HepG2 (cell line): Measurements from ENCODE around the gene RAB17. TPM values are rescaled to one million over a fixed set of nuclear protein-coding genes. Genes with fewer than 3 reads are reported as not detected.
A peak's percentile ranks its signal among the peaks of the same experiment; 100 is the strongest.

Source experiments
- CHCHD3 ChIP-seq: sonication (generic); formaldehyde crosslinking; IDR thresholded peaks from 2 replicates; pipeline ENCODE4 v1.8.0; 2022; ENCODE audit warnings: mild to moderate bottlenecking, missing genetic modification reagents, moderate library complexity
- CREB1 ChIP-seq, 2 experiments: fragments of 450-650 bp in 1 of 2; IDR thresholded peaks; 2 replicates each; pipeline ENCODE4 v1.6.1; 2016 to 2017; ENCODE audit warnings: control low read depth in 1 of 2, mild to moderate bottlenecking in 1 of 2, missing compliant biosample characterization in 1 of 2, missing genetic modification characterization in 1 of 2
- DNMT3B ChIP-seq: conservative IDR thresholded peaks from 2 replicates; pipeline ENCODE4 v1.6.1; 2016; ENCODE audit warnings: missing biosample characterization, control low read depth
- FIP1L1 ChIP-seq: fragments of 200-400 bp; formaldehyde crosslinking; IDR thresholded peaks from 2 replicates; pipeline ENCODE4 v1.6.1; 2018; ENCODE audit warnings: low read depth, mild to moderate bottlenecking, low read length, moderate library complexity, borderline replicate concordance; ENCODE audit not compliant: insufficient read depth
- HMG20A ChIP-seq: IDR thresholded peaks from 2 replicates; pipeline ENCODE4 v1.6.1; 2016; ENCODE audit warnings: borderline replicate concordance
- KDM2A ChIP-seq: sonication (generic); formaldehyde crosslinking; IDR thresholded peaks from 2 replicates; pipeline ENCODE4 v1.4.0; 2020; ENCODE audit warnings: low read depth, missing genetic modification reagents, borderline replicate concordance
- MAFK ChIP-seq, 2 experiments: IDR thresholded peaks in 1 of 2; conservative IDR thresholded peaks in 1 of 2; 2 replicates each; pipeline ENCODE4 v1.6.1; 2011; ENCODE audit warnings: improper control_type of control experiment in 2 of 2, low read length in 2 of 2
- MEF2D ChIP-seq: sonication (generic); formaldehyde crosslinking; IDR thresholded peaks from 2 replicates; pipeline ENCODE4 v1.5.1; 2020; ENCODE audit warnings: mild to moderate bottlenecking, missing genetic modification reagents
- MLLT10 ChIP-seq: sonication (generic); formaldehyde crosslinking; IDR thresholded peaks from 2 replicates; pipeline ENCODE4 v1.4.0; 2020; ENCODE audit warnings: missing genetic modification reagents
- MXI1 ChIP-seq: IDR thresholded peaks from 3 replicates; pipeline ENCODE4 v1.6.1; 2012; ENCODE audit warnings: low read depth, low read length, inconsistent platforms, borderline replicate concordance
- NR2F2 ChIP-seq: IDR thresholded peaks from 2 replicates; pipeline ENCODE4 v1.6.1; 2012; ENCODE audit warnings: low read depth, inconsistent platforms, borderline replicate concordance
- SETDB1 ChIP-seq: sonication (generic); formaldehyde crosslinking; IDR thresholded peaks from 2 replicates; pipeline ENCODE4 v1.5.1; 2020; ENCODE audit warnings: missing genetic modification reagents, mild to moderate bottlenecking, borderline replicate concordance
- SNAPC5 ChIP-seq: sonication (generic); formaldehyde crosslinking; IDR thresholded peaks from 2 replicates; pipeline ENCODE4 v1.8.1; 2023; ENCODE audit warnings: mild to moderate bottlenecking, missing genetic modification reagents, borderline replicate concordance
- TBX2 ChIP-seq: sonication (generic); formaldehyde crosslinking; IDR thresholded peaks from 2 replicates; pipeline ENCODE4 v1.5.0; 2020; ENCODE audit warnings: missing genetic modification reagents, mild to moderate bottlenecking, borderline replicate concordance
- TCF7 ChIP-seq: sonication (generic); IDR thresholded peaks from 2 replicates; pipeline ENCODE4 v1.6.1; 2016; ENCODE audit warnings: antibody characterized with exemption, low read depth
- TSC22D2 ChIP-seq: sonication (generic); formaldehyde crosslinking; IDR thresholded peaks from 2 replicates; pipeline ENCODE4 v1.5.1; 2020; ENCODE audit warnings: missing genetic modification reagents, mild to moderate bottlenecking, borderline replicate concordance
- XRCC5 ChIP-seq: fragments of 200-400 bp; formaldehyde crosslinking; optimal IDR thresholded peaks from 2 replicates; pipeline ENCODE3; 2017; ENCODE audit warnings: mild to moderate bottlenecking, low read length
- ZFP37 ChIP-seq: sonication (generic); formaldehyde crosslinking; IDR thresholded peaks from 2 replicates; pipeline ENCODE4 v1.4.0; 2020; ENCODE audit warnings: missing genetic modification reagents, borderline replicate concordance
- ZMYM3 ChIP-seq: sonication (generic); formaldehyde crosslinking; IDR thresholded peaks from 2 replicates; pipeline ENCODE4 v1.5.1; 2020; ENCODE audit warnings: mild to moderate bottlenecking, missing genetic modification reagents
- ZNF260 ChIP-seq: sonication (generic); formaldehyde crosslinking; IDR thresholded peaks from 2 replicates; pipeline ENCODE4 v1.4.0; 2020; ENCODE audit warnings: missing genetic modification reagents, low read depth, mild to moderate bottlenecking, borderline replicate concordance
- ZNF281 ChIP-seq: sonication (generic); formaldehyde crosslinking; IDR thresholded peaks from 2 replicates; pipeline ENCODE4 v1.4.0; 2020; ENCODE audit warnings: missing genetic modification reagents, borderline replicate concordance
- ZNF3 ChIP-seq: IDR thresholded peaks from 2 replicates; pipeline ENCODE4 v1.7.0; 2017; ENCODE audit warnings: inconsistent platforms
- ZNF30 ChIP-seq: sonication (generic); formaldehyde crosslinking; IDR thresholded peaks from 2 replicates; pipeline ENCODE4 v1.5.0; 2020; ENCODE audit warnings: mild to moderate bottlenecking, missing genetic modification reagents
- ZNF34 ChIP-seq: sonication (generic); formaldehyde crosslinking; IDR thresholded peaks from 2 replicates; pipeline ENCODE4 v1.4.0; 2020; ENCODE audit warnings: mild to moderate bottlenecking, missing genetic modification reagents, borderline replicate concordance
- ZNF766 ChIP-seq: sonication (generic); formaldehyde crosslinking; IDR thresholded peaks from 2 replicates; pipeline ENCODE4 v1.5.0; 2020; ENCODE audit warnings: missing genetic modification reagents, borderline replicate concordance
- ZNF772 ChIP-seq: sonication (generic); formaldehyde crosslinking; IDR thresholded peaks from 2 replicates; pipeline ENCODE4 v1.5.0; 2020; ENCODE audit warnings: mild to moderate bottlenecking, missing genetic modification reagents
- ZNF777 ChIP-seq: sonication (generic); formaldehyde crosslinking; IDR thresholded peaks from 2 replicates; pipeline ENCODE4 v1.4.0; 2020; ENCODE audit warnings: missing genetic modification reagents
- ZNF879 ChIP-seq: sonication (generic); formaldehyde crosslinking; IDR thresholded peaks from 2 replicates; pipeline ENCODE4 v1.8.1; 2023; ENCODE audit warnings: missing genetic modification reagents
- polyA plus RNA-seq, 8 experiments: library from polyadenylated mRNA; depleted of rRNA in 3 of 8; stranded (reverse) in 7 of 8; unstranded in 1 of 8; fragments of >200 nt; fragmentation: Illumina TruSeq in 4 of 8; extraction: Trizol in 4 of 8; gene quantifications; 2 replicates each; pipeline versions ENCODE4 v1.2.1 to v1.2.3, GENCODE V29; 2011 to 2016; ENCODE audit warnings: low read depth in 4 of 8, missing spikeins in 1 of 8, mixed read lengths in 1 of 8; ENCODE audit not compliant: insufficient read depth in 1 of 8
- total RNA-seq, 5 experiments: library from RNA; depleted of rRNA; stranded (reverse); fragments of >200 nt; fragmentation: Illumina TruSeq; extraction: Trizol; gene quantifications; 2 replicates each; pipeline ENCODE4 v1.2.3, GENCODE V29; 2016; ENCODE audit warnings: low read depth in 1 of 5
- TF ChIP-seq, protein P1 (sequence below): sonication (generic); formaldehyde crosslinking; IDR thresholded peaks from 2 replicates; pipeline ENCODE4 v1.8.0; 2022; ENCODE audit warnings: low read depth, missing genetic modification reagents

Gene RAB17
- total and polyA plus RNA-seq, 2 of the 13 experiments (the other 11 are each of a cell fraction or from before 2014, with no cell fraction given): 68.0 to 124 TPM

DNA sequence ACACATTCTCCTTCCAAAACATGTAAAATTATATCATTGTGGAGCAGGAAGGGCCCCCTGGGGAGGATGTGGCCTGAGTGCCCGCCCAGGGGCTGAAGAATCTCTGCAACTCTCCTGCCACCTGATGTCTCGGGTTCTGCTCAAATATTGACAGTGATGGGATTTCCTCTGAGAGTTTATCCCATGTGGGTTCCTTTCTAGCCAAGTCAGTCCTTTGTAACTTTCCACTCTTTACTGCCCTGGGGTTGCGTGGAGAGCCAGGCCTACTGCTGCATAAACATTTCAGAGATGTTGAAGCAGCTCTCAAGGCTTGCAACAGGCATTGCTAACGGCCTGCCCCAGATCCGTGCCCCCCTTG is 4.0 kb upstream of the RAB17 start (continued):
- TF ChIP-seq SETDB1 (CRISPR knock-in tag): no peak
- TF ChIP-seq ZNF772 (CRISPR knock-in tag): no peak
- TF ChIP-seq MAFK (conservative IDR thresholded peaks at IDR 0.05 in 1 of 2, IDR thresholded peaks at IDR 0.05 in 1 of 2; ENCODE audit: low read length in 2 of 2): 0 out of 4 replicates have a peak, but pooled peaks of 1 of the 2 experiments have one; percentile 3
- no peak for TF ChIP-seq ZNF3 (CRISPR knock-in tag)
- 0 out of 2 replicates have a peak, but pooled peaks have one; percentile 12 for TF ChIP-seq DNMT3B (CRISPR knock-in tag)
- no peak for TF ChIP-seq ZNF879 (CRISPR knock-in tag)
- peak; percentile 6 for TF ChIP-seq XRCC5
- no peak for TF ChIP-seq ZFP37
- TF ChIP-seq HMG20A: peak; percentile 59; the same call in 1 of the 2 replicates
- no peak for TF ChIP-seq ZNF34 (CRISPR knock-in tag)
- TF ChIP-seq ZNF30: no peak
- TF ChIP-seq NR2F2: peak; percentile 40; the same call in 1 of the 2 replicates
- TF ChIP-seq MLLT10 (CRISPR knock-in tag): no peak
- no peak for TF ChIP-seq SNAPC5 (CRISPR knock-in tag)
- TF ChIP-seq ZNF766 (CRISPR knock-in tag): no peak
- peak; percentile 51; the same call in 1 of the 2 replicates for TF ChIP-seq KDM2A (CRISPR knock-in tag)
- TF ChIP-seq TCF7: 0 out of 2 replicates have a peak, but pooled peaks have one; percentile 5
- no peak for TF ChIP-seq ZNF777 (CRISPR knock-in tag)
- TF ChIP-seq TSC22D2 (CRISPR knock-in tag): no peak
- no peak for TF ChIP-seq CREB1 (IDR thresholded peaks at IDR 0.05)
- TF ChIP-seq CREB1 (CRISPR knock-in tag; IDR thresholded peaks at IDR 0.05): no peak
- no peak for TF ChIP-seq ZNF260 (CRISPR knock-in tag)
- TF ChIP-seq FIP1L1: no peak
- peak; percentile 68; the same call in 1 of the 2 replicates for TF ChIP-seq MEF2D
- TF ChIP-seq ZNF281 (CRISPR knock-in tag): no peak
- TF ChIP-seq MXI1: no peak; the same call in 2 of the 3 replicates
- peak; percentile 46; the same call in 1 of the 2 replicates for TF ChIP-seq ZMYM3 (CRISPR knock-in tag)
- no peak for TF ChIP-seq CHCHD3 (CRISPR knock-in tag)
- no peak for TF ChIP-seq TBX2 (CRISPR knock-in tag)
- TF ChIP-seq, protein P1, sequence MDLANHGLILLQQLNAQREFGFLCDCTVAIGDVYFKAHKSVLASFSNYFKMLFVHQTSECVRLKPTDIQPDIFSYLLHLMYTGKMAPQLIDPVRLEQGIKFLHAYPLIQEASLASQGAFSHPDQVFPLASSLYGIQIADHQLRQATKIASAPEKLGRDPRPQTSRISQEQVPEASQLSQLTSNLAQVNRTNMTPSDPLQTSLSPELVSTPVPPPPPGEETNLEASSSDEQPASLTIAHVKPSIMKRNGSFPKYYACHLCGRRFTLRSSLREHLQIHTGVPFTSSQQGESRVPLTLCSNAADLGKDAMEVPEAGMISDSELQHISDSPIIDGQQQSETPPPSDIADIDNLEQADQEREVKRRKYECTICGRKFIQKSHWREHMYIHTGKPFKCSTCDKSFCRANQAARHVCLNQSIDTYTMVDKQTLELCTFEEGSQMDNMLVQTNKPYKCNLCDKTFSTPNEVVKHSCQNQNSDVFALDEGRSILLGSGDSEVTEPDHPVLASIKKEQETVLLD: 0 out of 2 replicates have a peak, but pooled peaks have one; percentile 18
